H1 (cell line): ENCODE results near the gene DTNB. TPM values are rescaled to one million over a fixed set of nuclear protein-coding genes. Genes with fewer than 3 reads are reported as not detected.

ENCODE experiments used
- CTCF ChIA-PET: fragments of 300-600 bp; sonication (Branson Sonifier 250); formaldehyde crosslinking; loops from one replicate; lab custom pipeline; 2021; ENCODE audit not compliant: partially characterized antibody; lab: Charles Lee
- POLR2A ChIA-PET: fragments of 300-600 bp; sonication (Branson Sonifier 250); formaldehyde crosslinking; loops from one replicate; lab custom pipeline; 2021; ENCODE audit warnings: inconsistent platforms; ENCODE audit not compliant: partially characterized antibody; lab: Charles Lee
- DNase-seq, 2 experiments: peaks; one replicate each; pipeline versions ENCODE4 v3.0.0 to v3.0.0-alpha.2; 2010 to 2022; ENCODE audit warnings: low spot score in 2 of 2, low read depth in 1 of 2, mixed read lengths in 1 of 2
- FAIRE-seq: peaks from 2 replicates; lab custom pipeline; 2011; peaks lifted over from hg19 to GRCh38; lab: Jason Lieb, UNC
- H2AFZ ChIP-seq: 2 replicates; pipeline ENCODE4 v1.8.1; 2012; ENCODE audit warnings: low read length, inconsistent platforms
- H2AK5ac ChIP-seq: 2 replicates; pipeline ENCODE4 v1.6.1; 2013; ENCODE audit warnings: low read depth, low read length
- H2BK120ac ChIP-seq: replicated peaks from 2 replicates; pipeline ENCODE3; 2013; ENCODE audit warnings: low read depth, low read length, inconsistent platforms
- H2BK12ac ChIP-seq: 2 replicates; pipeline ENCODE4 v1.6.1; 2013; ENCODE audit warnings: low read depth, low read length
- H2BK15ac ChIP-seq: 2 replicates; pipeline ENCODE4 v1.6.1; 2013; ENCODE audit warnings: low read length
- H2BK20ac ChIP-seq: 2 replicates; pipeline ENCODE4 v1.6.1; 2013; ENCODE audit warnings: low read length
- H2BK5ac ChIP-seq: 2 replicates; pipeline ENCODE4 v1.6.1; 2013; ENCODE audit warnings: low read depth, low read length
- H3K14ac ChIP-seq: 2 replicates; pipeline ENCODE4 v1.6.1; 2013; ENCODE audit warnings: inconsistent platforms; ENCODE audit not compliant: insufficient read length
- H3K18ac ChIP-seq: 2 replicates; pipeline ENCODE4 v1.6.1; 2013; ENCODE audit warnings: low read length; ENCODE audit errors: extremely low read depth
- H3K23ac ChIP-seq: 2 replicates; pipeline ENCODE4 v1.6.1; 2013; ENCODE audit warnings: inconsistent platforms; ENCODE audit not compliant: insufficient read length
- H3K23me2 ChIP-seq: 2 replicates; pipeline ENCODE4 v1.6.1; 2013; ENCODE audit warnings: low read depth, low read length
- H3K27ac ChIP-seq: 2 replicates; pipeline ENCODE4 v1.6.1; 2011; ENCODE audit warnings: low read depth, low read length, inconsistent platforms
- H3K27me3 ChIP-seq, 4 experiments: replicated peaks in 1 of 4; 1 replicate in 1 of 4; 2 replicates in 3 of 4; pipeline versions ENCODE4 v1.6.1 to v1.8.1; 2011 to 2013; ENCODE audit warnings: low read length in 3 of 4, mild to moderate bottlenecking in 3 of 4, inconsistent platforms in 2 of 4, mixed read lengths in 2 of 4, moderate library complexity in 1 of 4; ENCODE audit not compliant: control insufficient read depth in 3 of 4, insufficient read depth in 3 of 4; ENCODE audit errors: extremely low read depth in 1 of 4
- H3K36me3 ChIP-seq, 4 experiments: 2 replicates each; pipeline versions ENCODE4 v1.6.1 to v1.8.1; 2011 to 2013; ENCODE audit warnings: mild to moderate bottlenecking in 4 of 4, low read length in 3 of 4, moderate library complexity in 2 of 4, control low read depth in 1 of 4, inconsistent platforms in 1 of 4; ENCODE audit not compliant: insufficient read depth in 4 of 4, control insufficient read depth in 2 of 4
- H3K4ac ChIP-seq: replicated peaks from 2 replicates; pipeline ENCODE3; 2013; ENCODE audit warnings: low read length, low read depth, mixed read lengths, inconsistent platforms; ENCODE audit not compliant: insufficient read length
- H3K4me1 ChIP-seq, 4 experiments: replicated peaks in 1 of 4; 1 replicate in 1 of 4; 2 replicates in 3 of 4; pipeline versions ENCODE4 v1.6.1 to v1.8.1; 2011 to 2013; ENCODE audit warnings: low read length in 3 of 4, inconsistent platforms in 2 of 4, mixed read lengths in 1 of 4; ENCODE audit not compliant: insufficient read depth in 4 of 4, control insufficient read depth in 3 of 4
- H3K4me2 ChIP-seq, 2 experiments: 2 replicates each; pipeline versions ENCODE4 v1.6.1 to v1.8.1; 2011 to 2013; ENCODE audit warnings: low read depth in 2 of 2, low read length in 2 of 2, control low read depth in 1 of 2, inconsistent platforms in 1 of 2, mild to moderate bottlenecking in 1 of 2; ENCODE audit not compliant: insufficient read depth in 1 of 2
- H3K4me3 ChIP-seq, 4 experiments: fragments of 200-600, 300-600 bp in 1 of 4; sonication (generic), shearing (Covaris generic), sonication (Bioruptor Twin) in 1 of 4; 2 replicates each; pipeline versions ENCODE4 v1.5.1 to v1.8.1; 2011 to 2016; ENCODE audit warnings: low read length in 4 of 4, low read depth in 3 of 4, control low read depth in 2 of 4, inconsistent platforms in 2 of 4, mild to moderate bottlenecking in 2 of 4, mixed read lengths in 1 of 4, moderate library complexity in 1 of 4; ENCODE audit not compliant: insufficient read depth in 2 of 4; ENCODE audit errors: extremely low read depth in 1 of 4
- H3K56ac ChIP-seq: replicated peaks from 2 replicates; pipeline ENCODE3; 2013; ENCODE audit warnings: low read depth, mild to moderate bottlenecking, mixed read lengths, low read length, inconsistent platforms; ENCODE audit not compliant: insufficient read length
- H3K79me1 ChIP-seq: 2 replicates; pipeline ENCODE4 v1.6.1; 2013; ENCODE audit warnings: low read depth, low read length, control low read depth
- H3K79me2 ChIP-seq, 2 experiments: 2 replicates each; pipeline versions ENCODE4 v1.6.1 to v1.8.1; 2012 to 2013; ENCODE audit warnings: low read length in 2 of 2, mild to moderate bottlenecking in 2 of 2, inconsistent platforms in 1 of 2; ENCODE audit not compliant: insufficient read depth in 2 of 2, control insufficient read depth in 1 of 2
- H3K9ac ChIP-seq, 4 experiments: replicated peaks in 1 of 4; 1 replicate in 1 of 4; 2 replicates in 3 of 4; pipeline versions ENCODE4 v1.6.1 to v1.8.1; 2011 to 2013; ENCODE audit warnings: low read depth in 3 of 4, low read length in 3 of 4, control low read depth in 2 of 4, mild to moderate bottlenecking in 2 of 4, moderate library complexity in 2 of 4, inconsistent platforms in 1 of 4; ENCODE audit errors: extremely low read depth in 1 of 4
- H3K9me3 ChIP-seq, 2 experiments: 2 replicates each; pipeline versions ENCODE4 v1.6.1 to v1.8.1; 2012 to 2013; ENCODE audit warnings: mild to moderate bottlenecking in 2 of 2, moderate library complexity in 2 of 2, control low read depth in 1 of 2, inconsistent platforms in 1 of 2, low read depth in 1 of 2, low read length in 1 of 2, mixed read lengths in 1 of 2; ENCODE audit not compliant: insufficient read depth in 2 of 2
- H4K20me1 ChIP-seq, 2 experiments: replicated peaks in 1 of 2; 2 replicates each; pipeline versions ENCODE3 to v1.8.1; 2011 to 2013; ENCODE audit warnings: inconsistent platforms in 2 of 2, low read length in 2 of 2, mild to moderate bottlenecking in 1 of 2; ENCODE audit not compliant: insufficient read depth in 2 of 2, control insufficient read depth in 1 of 2
- H4K5ac ChIP-seq: 2 replicates; pipeline ENCODE4 v1.6.1; 2013; ENCODE audit warnings: low read length, low read depth, mixed read lengths, inconsistent platforms; ENCODE audit not compliant: insufficient read length
- H4K8ac ChIP-seq: 2 replicates; pipeline ENCODE4 v1.8.0; 2013; ENCODE audit warnings: mild to moderate bottlenecking, moderate library complexity, low read length, inconsistent platforms; ENCODE audit not compliant: insufficient read depth; ENCODE audit errors: extremely low read depth
- H4K91ac ChIP-seq: replicated peaks from 2 replicates; pipeline ENCODE3; 2013; ENCODE audit warnings: low read length, mixed read lengths, inconsistent platforms; ENCODE audit not compliant: insufficient read length
- ASH2L ChIP-seq: fragments of 200-600, 300-600 bp; sonication (generic); IDR thresholded peaks from one replicate; pipeline ENCODE4 v1.7.1; 2017; ENCODE audit warnings: low read length
- CBX5 ChIP-seq: fragments of 300-800, 300-1000 bp; sonication (generic); IDR thresholded peaks from 2 replicates; pipeline ENCODE4 v1.7.1; 2016; ENCODE audit warnings: antibody characterized with exemption, low read length, low read depth
- CHD2 ChIP-seq: IDR thresholded peaks from 2 replicates; pipeline ENCODE4 v1.6.1; 2012; ENCODE audit warnings: low read length, improper control_type of control experiment
- FOSL1 ChIP-seq: IDR thresholded peaks from 2 replicates; pipeline ENCODE4 v1.6.1; 2011; ENCODE audit warnings: mild to moderate bottlenecking, low read depth, low read length, moderate library complexity; ENCODE audit not compliant: insufficient read depth
- HDAC2 ChIP-seq, 2 experiments: fragments of 300-600 bp in 1 of 2; sonication (generic) in 1 of 2; IDR thresholded peaks; 2 replicates each; pipeline ENCODE4 v1.6.1; 2011 to 2012; ENCODE audit warnings: low read depth in 2 of 2, low read length in 2 of 2, mild to moderate bottlenecking in 2 of 2, moderate library complexity in 2 of 2, borderline replicate concordance in 1 of 2, inconsistent platforms in 1 of 2
- HDAC6 ChIP-seq: IDR thresholded peaks from one replicate; pipeline ENCODE4 v1.7.1; 2012; ENCODE audit warnings: low read depth, mild to moderate bottlenecking, inconsistent platforms, low read length, moderate library complexity
- JUND ChIP-seq: IDR thresholded peaks from 2 replicates; pipeline ENCODE4 v1.6.1; 2011; ENCODE audit warnings: mild to moderate bottlenecking, improper control_type of control experiment, low read length
- RBBP5 ChIP-seq: IDR thresholded peaks from 2 replicates; pipeline ENCODE4 v1.7.1; 2012; ENCODE audit warnings: low read depth, mild to moderate bottlenecking, inconsistent platforms, low read length, moderate library complexity, borderline replicate concordance
- SIX5 ChIP-seq: IDR thresholded peaks from 2 replicates; pipeline ENCODE4 v1.6.1; 2011; ENCODE audit warnings: mild to moderate bottlenecking, low read depth, low read length
- WGBS, 2 experiments: shearing (Covaris generic) in 1 of 2; methylation state at CpG; one replicate each; pipeline versions ENCODE4 v1.1.6 to v1.1.7; 2013 to 2015; ENCODE audit warnings: low lambda C conversion rate in 2 of 2, mixed read lengths in 2 of 2, inconsistent platforms in 1 of 2, low coverage in 1 of 2, missing lambda C conversion rate in 1 of 2; ENCODE audit not compliant: insufficient replicate concordance in 2 of 2, insufficient coverage in 1 of 2, insufficient read length in 1 of 2; ENCODE audit errors: extremely low coverage in 1 of 2, missing lambda C conversion rate in 1 of 2; 5-methylcytosine and 5-hydroxymethylcytosine counted together
- polyA plus RNA-seq, 7 experiments: library from polyadenylated mRNA; depleted of rRNA in 3 of 7; stranded (reverse) in 5 of 7; unstranded in 2 of 7; fragments of >200 nt in 5 of 7; fragments of 200-250 nt in 2 of 7; gene quantifications; 1 replicate in 5 of 7; 2 replicates in 1 of 7; 4 replicates in 1 of 7; pipeline versions ENCODE4 v1.2.1 to v1.2.3, GENCODE V29; 2011 to 2013; ENCODE audit warnings: missing spikeins in 2 of 7, mixed read lengths in 2 of 7
- total RNA-seq: library from RNA; stranded (reverse); fragmentation: NEBNext Ultra II Directional; extraction: Animal tissue kit (Norgen Biotek cat#: 25700); gene quantifications from 2 replicates; pipeline ENCODE4 v1.2.1, GENCODE V29; 2021
- TF ChIP-seq, protein P1 (sequence below): IDR thresholded peaks from 2 replicates; pipeline ENCODE4 v1.6.1; 2011; ENCODE audit warnings: low read length, improper control_type of control experiment

Gene DTNB
- total and polyA plus RNA-seq, 2 of the 8 experiments (the other 6 are each of a cell fraction or from before 2014, with no cell fraction given), result 39.6 to 49.5 TPM

DNA sequence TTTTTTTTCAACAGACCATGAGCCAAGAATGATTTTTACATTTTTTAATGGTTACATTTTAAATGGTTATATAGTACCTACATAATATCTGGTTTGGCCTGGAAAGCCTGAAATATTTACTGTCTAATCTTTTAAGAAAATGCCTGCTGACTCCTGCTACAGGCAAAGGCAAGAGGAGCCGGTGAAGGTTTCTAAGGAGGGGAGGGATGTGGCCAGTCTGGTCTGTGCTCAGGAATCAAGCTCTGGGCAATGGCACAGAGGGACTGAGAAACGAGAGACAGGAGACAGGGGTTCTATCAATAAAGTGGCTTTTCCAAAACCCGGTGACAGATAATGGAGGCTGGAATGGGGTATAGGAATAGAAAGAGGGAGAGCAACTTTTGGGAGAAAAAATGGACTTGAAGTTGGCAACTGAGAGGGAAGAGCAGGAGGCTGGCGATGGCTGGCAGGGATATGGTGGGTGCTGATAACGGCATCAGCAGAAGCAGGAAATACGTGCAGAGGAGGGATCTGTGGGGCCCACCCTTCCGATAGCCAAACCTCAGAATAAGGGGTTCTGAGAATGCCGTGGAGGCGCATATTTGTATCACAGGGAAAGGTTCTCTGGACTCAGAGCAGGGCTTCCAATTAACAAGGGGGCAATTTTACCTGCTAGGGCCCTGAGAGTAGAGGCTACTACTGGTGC, 267.6 kb downstream of the DTNB start:
- H3K27me3 ChIP-seq, result no peaks in the 10 kb centered on the region
- H4K20me1 ChIP-seq, result peaks cover 0 to 4% of the 10 kb centered on the region in 2 experiments
- ChIA-PET CTCF (no interaction called here), POLR2A (no interaction called here)
- no peak overlapping the region for H2BK120ac ChIP-seq
- no peak overlapping the region for H2BK12ac ChIP-seq
- no peak overlapping the region for H2BK5ac ChIP-seq
- H3K9ac ChIP-seq, result no peak overlapping the region
- H3K4me2 ChIP-seq, result no peak overlapping the region
- no peak overlapping the region for H3K23ac ChIP-seq
- no peaks in the 10 kb centered on the region for H3K9me3 ChIP-seq
- H2BK20ac ChIP-seq, result no peak overlapping the region
- no peaks in the 10 kb centered on the region for H3K23me2 ChIP-seq
- FAIRE-seq, result no peak
- H3K4ac ChIP-seq, result no peak overlapping the region
- no peak for DNase-seq
- no peaks in the 10 kb centered on the region for H3K4me1 ChIP-seq
- H4K8ac ChIP-seq, result no peak overlapping the region
- no peak overlapping the region for H4K91ac ChIP-seq
- H3K4me3 ChIP-seq, result no peak overlapping the region
- H2AFZ ChIP-seq, result no peak overlapping the region
- no peak overlapping the region for H3K27ac ChIP-seq
- H3K18ac ChIP-seq, result no peak overlapping the region
- H3K14ac ChIP-seq, result no peak overlapping the region
- WGBS, 2 experiments, result 94% methylated on average over 9 of the region's 9 CpGs; no CpG with 5 or more reads in 1 of the 2 experiments
- no peak overlapping the region for H3K56ac ChIP-seq
- no peak overlapping the region for H2AK5ac ChIP-seq
- no peak overlapping the region for H4K5ac ChIP-seq
- no peaks in the 10 kb centered on the region; the same call in 1 of the 2 replicates for H3K79me1 ChIP-seq
- no peak for TF ChIP-seq CBX5
- TF ChIP-seq JUND, result no peak
- no peak for TF ChIP-seq CHD2
- no peak for TF ChIP-seq RBBP5
- no peak for TF ChIP-seq HDAC6
- TF ChIP-seq, protein P1, sequence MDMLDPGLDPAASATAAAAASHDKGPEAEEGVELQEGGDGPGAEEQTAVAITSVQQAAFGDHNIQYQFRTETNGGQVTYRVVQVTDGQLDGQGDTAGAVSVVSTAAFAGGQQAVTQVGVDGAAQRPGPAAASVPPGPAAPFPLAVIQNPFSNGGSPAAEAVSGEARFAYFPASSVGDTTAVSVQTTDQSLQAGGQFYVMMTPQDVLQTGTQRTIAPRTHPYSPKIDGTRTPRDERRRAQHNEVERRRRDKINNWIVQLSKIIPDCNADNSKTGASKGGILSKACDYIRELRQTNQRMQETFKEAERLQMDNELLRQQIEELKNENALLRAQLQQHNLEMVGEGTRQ, result no peak
- TF ChIP-seq FOSL1, result no peak
- no peak for TF ChIP-seq SIX5
- no peak for TF ChIP-seq HDAC2 (IDR thresholded peaks at IDR 0.05; ENCODE audit: borderline replicate concordance in 1 of 2, low read depth in 2 of 2, low read length in 2 of 2)
- TF ChIP-seq ASH2L, result no peak
- H2BK15ac ChIP-seq, result no peak overlapping the region
- no peaks in the 10 kb centered on the region for H3K79me2 ChIP-seq
- H3K36me3 ChIP-seq, result no peaks in the 10 kb centered on the region
